ENCODE results near the gene GPR157.
"Not testable (repeated sequence)": the region's sequence is repeated elsewhere in the genome, so short reads cannot be mapped to it uniquely, and the experiment has no call there.

The GPR157 gene

GRCh38 chr1:9145714-9146113, 16.8 kb upstream of the GPR157 start:
- no peak for DNase-seq

DNA sequence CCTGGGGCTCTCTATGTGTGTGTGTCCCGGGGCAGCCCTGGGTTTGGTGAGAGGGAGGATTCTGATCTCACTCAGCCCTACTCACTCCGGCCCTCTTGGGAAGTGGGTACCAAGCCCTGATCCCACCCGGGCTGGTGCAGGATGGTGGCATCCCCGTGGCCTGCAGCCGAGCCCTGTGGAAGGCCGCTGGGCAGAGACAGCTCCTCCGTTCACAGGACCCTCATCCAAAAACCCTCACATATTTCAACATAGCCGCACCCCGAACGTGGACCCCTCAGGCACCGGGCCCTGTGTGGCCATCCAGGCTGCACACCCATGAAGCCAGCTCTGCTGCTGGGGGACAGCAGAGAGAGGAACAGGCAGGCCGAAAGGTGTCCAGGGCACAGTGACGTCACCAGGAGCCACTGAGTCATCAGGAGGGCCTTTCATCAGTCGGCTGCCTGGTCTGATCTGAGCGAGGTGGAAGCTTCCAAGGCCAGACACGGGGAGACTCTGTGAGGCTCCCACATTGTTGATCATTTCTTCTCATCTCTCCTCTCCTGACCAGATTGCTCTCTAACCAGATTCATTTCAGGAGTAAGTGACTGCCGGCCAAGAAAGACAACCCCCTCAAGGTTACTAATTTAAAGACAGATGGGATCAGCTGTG, 16.2 kb upstream of the GPR157 start:
- DNase-seq, result no peak

GRCh38 chr1:9144494-9144893, 15.6 kb upstream of the GPR157 start:
- DNase-seq, result not testable (repeated sequence)

DNA sequence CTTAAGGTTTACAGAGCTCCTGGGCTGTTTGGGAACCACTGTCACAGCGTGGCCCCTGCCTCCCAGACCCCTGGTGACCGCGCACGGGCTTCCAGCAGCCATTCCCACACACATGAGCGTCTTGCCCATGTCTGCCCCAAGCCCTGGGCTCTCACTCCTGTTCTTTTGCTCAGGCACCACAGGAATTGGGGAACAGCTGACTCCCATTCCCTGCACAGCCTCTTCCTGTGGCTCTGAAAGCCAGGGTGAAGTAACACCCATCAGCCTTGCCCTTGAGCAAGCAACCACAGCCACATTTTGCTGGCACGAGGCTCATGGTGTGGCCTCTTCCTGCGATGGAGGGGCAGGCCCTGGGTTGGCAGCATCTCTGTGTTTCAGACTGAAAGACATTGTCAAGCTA, 14.3 kb upstream of the GPR157 start:
- no peak for DNase-seq

GRCh38 chr1:9139930-9140329, 11.0 kb upstream of the GPR157 start:
- no peak for DNase-seq

DNA sequence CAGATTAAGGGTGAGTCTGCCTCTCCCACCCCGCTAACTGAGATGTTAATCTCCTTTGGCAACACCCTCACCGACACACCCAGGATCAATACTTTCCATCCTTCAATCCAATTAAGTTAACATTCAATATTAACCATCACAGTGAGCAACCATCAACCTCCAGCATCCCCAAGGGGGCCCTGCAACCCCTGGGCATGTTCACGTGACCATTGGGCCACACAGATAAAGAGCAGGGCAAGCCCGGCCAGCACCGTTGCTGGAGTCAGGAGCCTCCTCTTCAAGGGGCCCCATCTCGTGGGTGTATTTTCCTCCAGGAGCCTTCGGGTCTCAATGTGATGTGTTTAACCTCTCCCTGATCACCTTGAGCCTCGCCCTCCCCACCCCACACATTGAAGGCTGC, 8.0 kb upstream of the GPR157 start:
- no peak for DNase-seq

GRCh38 chr1:9135073-9135836, 6.4 kb upstream of the GPR157 start:
- no peak for DNase-seq

DNA sequence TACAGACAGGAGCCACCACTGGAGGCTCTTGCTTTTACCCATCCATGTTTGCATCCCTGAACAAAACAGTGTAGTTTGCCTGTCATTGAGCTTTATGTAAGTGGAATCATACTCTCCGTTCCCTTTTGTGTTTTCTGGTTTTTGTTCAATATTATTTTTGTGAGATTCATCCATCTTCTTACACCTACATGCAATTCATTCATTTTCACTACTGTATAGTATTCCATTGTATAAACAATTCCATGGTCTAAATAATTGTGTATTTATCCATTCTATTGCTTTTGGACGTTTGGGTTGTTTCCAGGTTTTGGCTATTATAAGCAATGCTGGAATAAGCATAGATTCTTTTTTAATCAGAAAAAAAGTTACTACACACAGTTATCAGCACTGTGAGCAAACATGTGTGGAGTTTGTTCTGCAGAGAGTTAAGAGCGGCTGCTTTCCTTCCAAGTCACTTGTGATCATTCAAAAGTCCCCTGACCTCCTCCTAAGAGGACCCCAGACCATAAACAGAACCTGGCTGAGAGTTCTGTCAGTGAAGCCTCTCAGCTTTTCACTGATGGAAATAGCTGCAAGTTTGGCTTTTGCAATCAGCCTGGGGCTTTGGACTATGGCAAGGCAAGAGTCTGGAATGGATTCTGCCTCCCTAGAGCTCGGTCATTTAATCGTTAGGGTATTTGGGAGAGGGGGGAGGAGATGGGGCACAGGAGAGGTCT, 5.1 kb upstream of the GPR157 start:
- no peak for DNase-seq

DNA sequence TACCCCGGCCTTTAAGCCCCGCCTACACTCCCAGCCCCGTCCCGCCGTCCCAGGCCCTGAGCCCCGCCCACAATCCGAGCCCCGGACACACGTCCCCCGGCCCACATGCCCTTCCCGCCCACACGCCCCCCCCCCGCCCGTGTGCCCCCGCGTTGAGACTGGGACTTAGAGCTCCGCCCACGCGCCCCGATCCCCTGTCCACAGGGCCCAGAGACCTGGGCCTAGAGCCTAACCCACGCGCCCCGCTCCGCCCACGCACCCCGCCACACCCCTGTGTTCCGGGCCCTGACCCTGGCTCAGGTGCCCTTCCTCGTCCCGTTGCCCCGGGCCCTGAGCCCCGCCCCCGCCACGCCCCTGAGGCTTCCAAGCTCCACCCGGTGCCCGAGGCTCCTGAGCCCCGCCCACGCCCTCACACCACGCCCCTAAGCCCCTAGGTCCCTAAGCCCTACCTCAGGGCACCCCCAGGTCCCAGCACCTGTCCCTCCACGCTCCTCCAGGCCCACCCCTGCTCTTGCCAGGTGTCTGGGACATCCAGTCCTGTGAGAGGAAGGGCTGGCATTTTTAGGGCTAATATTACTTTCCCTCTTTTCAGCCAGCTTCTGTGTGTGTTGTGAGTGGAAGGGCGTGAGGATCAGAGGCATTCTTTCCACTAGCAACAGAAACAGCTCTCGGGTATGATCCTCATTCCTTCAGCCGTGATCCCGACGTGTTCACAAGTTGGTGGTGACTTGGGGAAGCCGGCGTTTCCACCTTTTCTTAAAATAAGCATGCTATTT, 552 bp upstream of the GPR157 start:
- peak; percentile 39 for DNase-seq

DNA sequence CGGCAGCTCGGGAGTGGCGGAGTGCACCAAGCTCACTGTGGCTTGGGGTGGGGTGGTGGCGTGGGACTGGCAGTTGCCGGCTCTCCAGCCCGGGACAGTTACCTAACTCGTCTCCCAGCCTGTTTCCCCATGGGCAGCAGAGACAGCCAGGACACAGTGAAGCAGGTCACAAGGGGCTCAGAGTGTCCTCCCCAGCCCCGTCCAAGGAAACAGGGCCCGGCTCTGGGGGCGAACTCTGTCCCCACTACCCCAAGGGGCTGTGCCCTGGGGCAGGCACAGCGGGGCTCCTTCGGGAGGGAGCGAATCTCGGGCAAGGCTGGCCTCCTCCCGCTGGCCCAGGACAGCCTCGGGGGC, 759 bp downstream of the GPR157 start:
- DNase-seq, result no peak

GRCh38 chr1:9127395-9128165, 1.3 kb downstream of the GPR157 start:
- DNase-seq, result no peak

- no peak for DNase-seq
These were observed 2.4 kb downstream of the GPR157 start for GRCh38 chr1:9126511-9126910.

DNA sequence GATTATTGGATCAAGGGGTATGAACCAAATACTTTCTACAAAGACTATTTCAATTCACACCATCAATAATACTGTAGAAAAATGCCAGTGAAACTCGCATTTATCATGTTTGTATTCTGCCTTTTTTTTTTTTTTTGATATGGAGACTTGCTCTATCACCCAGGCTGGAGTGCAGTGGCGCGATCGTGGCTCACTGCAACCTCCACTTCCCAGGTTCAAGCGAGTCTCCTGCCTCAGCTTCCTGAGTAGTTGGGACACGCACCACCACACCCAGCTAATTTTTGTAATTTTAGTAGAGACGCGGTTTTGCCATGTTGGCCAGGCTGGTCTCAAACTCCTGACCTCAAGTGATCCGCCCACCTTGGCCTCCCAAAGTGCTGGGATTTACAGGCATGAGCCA, 3.1 kb downstream of the GPR157 start:
- not testable (repeated sequence) for DNase-seq

DNA sequence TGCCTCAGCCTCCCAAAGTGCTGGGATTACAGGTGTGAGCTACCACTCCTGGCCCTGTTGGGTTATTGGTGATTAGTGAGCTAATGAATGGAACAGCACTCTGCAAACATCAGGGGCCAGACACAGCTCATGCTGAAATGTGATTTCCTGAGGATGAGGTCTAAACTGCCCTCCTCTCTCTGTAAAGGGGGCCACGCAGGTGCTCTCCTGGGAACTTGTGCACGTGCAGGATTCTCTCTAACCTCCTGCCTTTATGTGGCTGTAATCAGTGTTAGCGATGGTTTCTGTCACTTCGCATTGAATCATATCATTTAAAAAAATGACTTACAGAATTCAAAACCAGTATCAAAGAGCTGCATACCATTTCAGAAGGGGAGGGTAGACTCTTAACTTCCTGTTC, 3.6 kb downstream of the GPR157 start:
- no peak for DNase-seq

GRCh38 chr1:9124389-9124788, 4.5 kb downstream of the GPR157 start:
- DNase-seq, result not testable (repeated sequence)

GRCh38 chr1:9123665-9124064, 5.2 kb downstream of the GPR157 start:
- DNase-seq, result not testable (repeated sequence)

GRCh38 chr1:9121496-9122409, 7.1 kb downstream of the GPR157 start:
- DNase-seq, result no peak

- DNase-seq, result no peak
These were observed 8.5 kb downstream of the GPR157 start for GRCh38 chr1:9120312-9120958.

DNA sequence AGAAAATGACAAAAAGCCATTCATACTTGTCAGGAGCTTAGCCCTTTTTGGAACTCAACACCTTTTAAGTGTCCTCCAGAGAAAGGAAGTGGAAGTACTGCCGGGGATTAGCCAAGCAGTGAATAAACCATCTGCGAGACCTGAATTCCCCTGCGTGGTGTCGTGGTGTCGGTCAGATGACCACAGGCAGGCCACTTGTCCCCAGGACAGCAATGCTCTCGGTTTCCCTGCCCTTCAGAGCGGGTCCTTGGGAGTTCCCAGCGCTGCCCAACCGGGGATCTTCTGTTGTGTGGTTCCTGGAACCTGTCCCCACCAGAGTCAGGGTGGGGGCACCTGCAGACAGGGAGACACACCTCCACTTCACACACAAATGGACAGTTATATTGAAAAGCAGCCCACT, 9.2 kb downstream of the GPR157 start:
- DNase-seq, result no peak

DNA sequence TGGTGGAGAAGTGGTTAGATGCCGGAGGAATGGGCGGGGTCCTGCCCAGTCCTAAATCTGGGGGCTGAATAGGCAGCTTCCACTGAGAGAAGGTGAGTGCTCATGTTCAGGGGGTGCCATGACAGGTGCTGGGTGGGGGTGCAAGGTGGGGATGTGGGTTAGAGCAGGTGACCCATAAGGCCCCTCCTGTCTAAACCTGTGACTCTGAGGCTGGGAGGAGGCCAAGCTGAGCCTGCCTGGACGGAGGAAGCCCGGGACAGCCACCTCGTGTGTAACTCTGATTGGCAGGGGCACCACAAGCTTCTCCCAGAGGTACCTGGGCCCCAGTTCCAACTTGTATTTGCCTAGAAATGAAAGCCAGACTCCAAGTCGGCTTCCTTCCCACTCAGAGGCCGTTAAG, 10.7 kb downstream of the GPR157 start:
- DNase-seq, result no peak

Data from fibroblast of skin of back (primary cell).